H1 (cell line): ENCODE results near the gene RGS4. TPM values are rescaled to one million over a fixed set of nuclear protein-coding genes. Genes with fewer than 3 reads are reported as not detected.

Experiments used
- CTCF ChIA-PET: fragments of 300-600 bp; sonication (Branson Sonifier 250); formaldehyde crosslinking; loops from one replicate; lab custom pipeline; 2021; ENCODE audit not compliant: partially characterized antibody; lab: Charles Lee
- POLR2A ChIA-PET: fragments of 300-600 bp; sonication (Branson Sonifier 250); formaldehyde crosslinking; loops from one replicate; lab custom pipeline; 2021; ENCODE audit warnings: inconsistent platforms; ENCODE audit not compliant: partially characterized antibody; lab: Charles Lee
- DNase-seq, 2 experiments: peaks; one replicate each; pipeline versions ENCODE4 v3.0.0 to v3.0.0-alpha.2; 2010 to 2022; ENCODE audit warnings: low spot score in 2 of 2, low read depth in 1 of 2, mixed read lengths in 1 of 2
- FAIRE-seq: peaks from 2 replicates; lab custom pipeline; 2011; peaks lifted over from hg19 to GRCh38; lab: Jason Lieb, UNC
- H2AFZ ChIP-seq: 2 replicates; pipeline ENCODE4 v1.8.1; 2012; ENCODE audit warnings: low read length, inconsistent platforms
- H2AK5ac ChIP-seq: 2 replicates; pipeline ENCODE4 v1.6.1; 2013; ENCODE audit warnings: low read depth, low read length
- H2BK120ac ChIP-seq: replicated peaks from 2 replicates; pipeline ENCODE3; 2013; ENCODE audit warnings: low read depth, low read length, inconsistent platforms
- H2BK12ac ChIP-seq: 2 replicates; pipeline ENCODE4 v1.6.1; 2013; ENCODE audit warnings: low read depth, low read length
- H2BK15ac ChIP-seq: 2 replicates; pipeline ENCODE4 v1.6.1; 2013; ENCODE audit warnings: low read length
- H2BK20ac ChIP-seq: 2 replicates; pipeline ENCODE4 v1.6.1; 2013; ENCODE audit warnings: low read length
- H2BK5ac ChIP-seq: 2 replicates; pipeline ENCODE4 v1.6.1; 2013; ENCODE audit warnings: low read depth, low read length
- H3K14ac ChIP-seq: 2 replicates; pipeline ENCODE4 v1.6.1; 2013; ENCODE audit warnings: inconsistent platforms; ENCODE audit not compliant: insufficient read length
- H3K18ac ChIP-seq: 2 replicates; pipeline ENCODE4 v1.6.1; 2013; ENCODE audit warnings: low read length; ENCODE audit errors: extremely low read depth
- H3K23ac ChIP-seq: 2 replicates; pipeline ENCODE4 v1.6.1; 2013; ENCODE audit warnings: inconsistent platforms; ENCODE audit not compliant: insufficient read length
- H3K23me2 ChIP-seq: 2 replicates; pipeline ENCODE4 v1.6.1; 2013; ENCODE audit warnings: low read depth, low read length
- H3K27ac ChIP-seq: 2 replicates; pipeline ENCODE4 v1.6.1; 2011; ENCODE audit warnings: low read depth, low read length, inconsistent platforms
- H3K27me3 ChIP-seq, 4 experiments: replicated peaks in 1 of 4; 1 replicate in 1 of 4; 2 replicates in 3 of 4; pipeline versions ENCODE4 v1.6.1 to v1.8.1; 2011 to 2013; ENCODE audit warnings: low read length in 3 of 4, mild to moderate bottlenecking in 3 of 4, inconsistent platforms in 2 of 4, mixed read lengths in 2 of 4, moderate library complexity in 1 of 4; ENCODE audit not compliant: control insufficient read depth in 3 of 4, insufficient read depth in 3 of 4; ENCODE audit errors: extremely low read depth in 1 of 4
- H3K36me3 ChIP-seq, 4 experiments: 2 replicates each; pipeline versions ENCODE4 v1.6.1 to v1.8.1; 2011 to 2013; ENCODE audit warnings: mild to moderate bottlenecking in 4 of 4, low read length in 3 of 4, moderate library complexity in 2 of 4, control low read depth in 1 of 4, inconsistent platforms in 1 of 4; ENCODE audit not compliant: insufficient read depth in 4 of 4, control insufficient read depth in 2 of 4
- H3K4ac ChIP-seq: replicated peaks from 2 replicates; pipeline ENCODE3; 2013; ENCODE audit warnings: low read length, low read depth, mixed read lengths, inconsistent platforms; ENCODE audit not compliant: insufficient read length
- H3K4me1 ChIP-seq, 4 experiments: replicated peaks in 1 of 4; 1 replicate in 1 of 4; 2 replicates in 3 of 4; pipeline versions ENCODE4 v1.6.1 to v1.8.1; 2011 to 2013; ENCODE audit warnings: low read length in 3 of 4, inconsistent platforms in 2 of 4, mixed read lengths in 1 of 4; ENCODE audit not compliant: insufficient read depth in 4 of 4, control insufficient read depth in 3 of 4
- H3K4me2 ChIP-seq, 2 experiments: 2 replicates each; pipeline versions ENCODE4 v1.6.1 to v1.8.1; 2011 to 2013; ENCODE audit warnings: low read depth in 2 of 2, low read length in 2 of 2, control low read depth in 1 of 2, inconsistent platforms in 1 of 2, mild to moderate bottlenecking in 1 of 2; ENCODE audit not compliant: insufficient read depth in 1 of 2
- H3K4me3 ChIP-seq, 4 experiments: fragments of 200-600, 300-600 bp in 1 of 4; sonication (generic), shearing (Covaris generic), sonication (Bioruptor Twin) in 1 of 4; 2 replicates each; pipeline versions ENCODE4 v1.5.1 to v1.8.1; 2011 to 2016; ENCODE audit warnings: low read length in 4 of 4, low read depth in 3 of 4, control low read depth in 2 of 4, inconsistent platforms in 2 of 4, mild to moderate bottlenecking in 2 of 4, mixed read lengths in 1 of 4, moderate library complexity in 1 of 4; ENCODE audit not compliant: insufficient read depth in 2 of 4; ENCODE audit errors: extremely low read depth in 1 of 4
- H3K56ac ChIP-seq: replicated peaks from 2 replicates; pipeline ENCODE3; 2013; ENCODE audit warnings: low read depth, mild to moderate bottlenecking, mixed read lengths, low read length, inconsistent platforms; ENCODE audit not compliant: insufficient read length
- H3K79me1 ChIP-seq: 2 replicates; pipeline ENCODE4 v1.6.1; 2013; ENCODE audit warnings: low read depth, low read length, control low read depth
- H3K79me2 ChIP-seq, 2 experiments: 2 replicates each; pipeline versions ENCODE4 v1.6.1 to v1.8.1; 2012 to 2013; ENCODE audit warnings: low read length in 2 of 2, mild to moderate bottlenecking in 2 of 2, inconsistent platforms in 1 of 2; ENCODE audit not compliant: insufficient read depth in 2 of 2, control insufficient read depth in 1 of 2
- H3K9ac ChIP-seq, 4 experiments: replicated peaks in 1 of 4; 1 replicate in 1 of 4; 2 replicates in 3 of 4; pipeline versions ENCODE4 v1.6.1 to v1.8.1; 2011 to 2013; ENCODE audit warnings: low read depth in 3 of 4, low read length in 3 of 4, control low read depth in 2 of 4, mild to moderate bottlenecking in 2 of 4, moderate library complexity in 2 of 4, inconsistent platforms in 1 of 4; ENCODE audit errors: extremely low read depth in 1 of 4
- H3K9me3 ChIP-seq, 2 experiments: 2 replicates each; pipeline versions ENCODE4 v1.6.1 to v1.8.1; 2012 to 2013; ENCODE audit warnings: mild to moderate bottlenecking in 2 of 2, moderate library complexity in 2 of 2, control low read depth in 1 of 2, inconsistent platforms in 1 of 2, low read depth in 1 of 2, low read length in 1 of 2, mixed read lengths in 1 of 2; ENCODE audit not compliant: insufficient read depth in 2 of 2
- H4K20me1 ChIP-seq, 2 experiments: replicated peaks in 1 of 2; 2 replicates each; pipeline versions ENCODE3 to v1.8.1; 2011 to 2013; ENCODE audit warnings: inconsistent platforms in 2 of 2, low read length in 2 of 2, mild to moderate bottlenecking in 1 of 2; ENCODE audit not compliant: insufficient read depth in 2 of 2, control insufficient read depth in 1 of 2
- H4K5ac ChIP-seq: 2 replicates; pipeline ENCODE4 v1.6.1; 2013; ENCODE audit warnings: low read length, low read depth, mixed read lengths, inconsistent platforms; ENCODE audit not compliant: insufficient read length
- H4K8ac ChIP-seq: 2 replicates; pipeline ENCODE4 v1.8.0; 2013; ENCODE audit warnings: mild to moderate bottlenecking, moderate library complexity, low read length, inconsistent platforms; ENCODE audit not compliant: insufficient read depth; ENCODE audit errors: extremely low read depth
- H4K91ac ChIP-seq: replicated peaks from 2 replicates; pipeline ENCODE3; 2013; ENCODE audit warnings: low read length, mixed read lengths, inconsistent platforms; ENCODE audit not compliant: insufficient read length
- BACH1 ChIP-seq: IDR thresholded peaks from 2 replicates; pipeline ENCODE4 v1.6.1; 2012; ENCODE audit warnings: low read length, improper control_type of control experiment
- CBX8 ChIP-seq: fragments of 300-800, 300-1000 bp; sonication (generic); IDR thresholded peaks from 2 replicates; pipeline ENCODE4 v1.7.1; 2016; ENCODE audit warnings: low read depth, low read length, borderline replicate concordance
- CHD1 ChIP-seq: IDR thresholded peaks from 2 replicates; pipeline ENCODE4 v1.6.1; 2012; ENCODE audit warnings: low read depth, low read length, improper control_type of control experiment
- CREB1 ChIP-seq: IDR thresholded peaks from 2 replicates; pipeline ENCODE4 v1.6.1; 2012; ENCODE audit warnings: inconsistent platforms
- CTBP2 ChIP-seq: IDR thresholded peaks from 2 replicates; pipeline ENCODE4 v1.7.0; 2011; ENCODE audit warnings: borderline replicate concordance, mild to moderate bottlenecking, moderate library complexity, mixed read lengths, low read length; ENCODE audit not compliant: insufficient read depth, insufficient read length
- CTCF ChIP-seq, 3 experiments: IDR thresholded peaks; 1 replicate in 2 of 3; 2 replicates in 1 of 3; pipeline versions ENCODE4 v1.5.1 to v1.6.1; 2011; ENCODE audit warnings: low read length in 3 of 3, mild to moderate bottlenecking in 3 of 3, inconsistent platforms in 2 of 3, low read depth in 1 of 3, moderate library complexity in 1 of 3; ENCODE audit not compliant: insufficient read depth in 1 of 3; ENCODE audit errors: control extremely low read depth in 1 of 3
- EZH2 ChIP-seq: fragments of 200-600 bp; sonication (generic); IDR thresholded peaks from 2 replicates; pipeline ENCODE4 v1.7.1; 2012; ENCODE audit warnings: low read depth, mild to moderate bottlenecking, moderate library complexity, low read length, inconsistent platforms; ENCODE audit not compliant: severe bottlenecking
- GTF2F1 ChIP-seq: IDR thresholded peaks from 2 replicates; pipeline ENCODE4 v1.6.1; 2012; ENCODE audit warnings: low read depth, low read length, improper control_type of control experiment, borderline replicate concordance
- JUND ChIP-seq: IDR thresholded peaks from 2 replicates; pipeline ENCODE4 v1.6.1; 2011; ENCODE audit warnings: mild to moderate bottlenecking, improper control_type of control experiment, low read length
- NRF1 ChIP-seq: IDR thresholded peaks from 2 replicates; pipeline ENCODE4 v1.6.1; 2011; ENCODE audit warnings: mild to moderate bottlenecking, low read depth, low read length, improper control_type of control experiment
- POLR2A ChIP-seq, 2 experiments: IDR thresholded peaks; 1 replicate in 1 of 2; 2 replicates in 1 of 2; pipeline ENCODE4 v1.6.1; 2011; ENCODE audit warnings: low read depth in 2 of 2, low read length in 2 of 2, mild to moderate bottlenecking in 2 of 2; ENCODE audit errors: control extremely low read depth in 1 of 2
- SP2 ChIP-seq: IDR thresholded peaks from 2 replicates; pipeline ENCODE4 v1.6.1; 2012; ENCODE audit warnings: mild to moderate bottlenecking, low read length, inconsistent platforms
- SUZ12 ChIP-seq: fragments of 200-600 bp; sonication (generic); IDR thresholded peaks from 2 replicates; pipeline ENCODE4 v1.6.1; 2012; ENCODE audit warnings: mild to moderate bottlenecking, inconsistent platforms, low read length, moderate library complexity, mixed read lengths
- WGBS, 2 experiments: shearing (Covaris generic) in 1 of 2; methylation state at CpG; one replicate each; pipeline versions ENCODE4 v1.1.6 to v1.1.7; 2013 to 2015; ENCODE audit warnings: low lambda C conversion rate in 2 of 2, mixed read lengths in 2 of 2, inconsistent platforms in 1 of 2, low coverage in 1 of 2, missing lambda C conversion rate in 1 of 2; ENCODE audit not compliant: insufficient replicate concordance in 2 of 2, insufficient coverage in 1 of 2, insufficient read length in 1 of 2; ENCODE audit errors: extremely low coverage in 1 of 2, missing lambda C conversion rate in 1 of 2; 5-methylcytosine and 5-hydroxymethylcytosine counted together
- polyA plus RNA-seq, 7 experiments: library from polyadenylated mRNA; depleted of rRNA in 3 of 7; stranded (reverse) in 5 of 7; unstranded in 2 of 7; fragments of >200 nt in 5 of 7; fragments of 200-250 nt in 2 of 7; gene quantifications; 1 replicate in 5 of 7; 2 replicates in 1 of 7; 4 replicates in 1 of 7; pipeline versions ENCODE4 v1.2.1 to v1.2.3, GENCODE V29; 2011 to 2013; ENCODE audit warnings: missing spikeins in 2 of 7, mixed read lengths in 2 of 7
- total RNA-seq: library from RNA; stranded (reverse); fragmentation: NEBNext Ultra II Directional; extraction: Animal tissue kit (Norgen Biotek cat#: 25700); gene quantifications from 2 replicates; pipeline ENCODE4 v1.2.1, GENCODE V29; 2021

The RGS4 gene
- total and polyA plus RNA-seq, 2 of the 8 experiments (the other 6 are each of a cell fraction or from before 2014, with no cell fraction given), result 0.26 to 0.74 TPM

GRCh38 chr1:163083690-163084089 lies 14.5 kb downstream of the RGS4 start:
- Histone ChIP-seq H3K14ac (no peak overlapping the region), H2AFZ (no peak overlapping the region), H3K36me3 (no peaks in the 10 kb centered on the region), H2AK5ac (no peak overlapping the region), H3K9me3 (no peaks in the 10 kb centered on the region), H4K20me1 (no peaks in the 10 kb centered on the region), H2BK15ac (no peak overlapping the region), H3K23me2 (no peaks in the 10 kb centered on the region), H3K56ac (no peak overlapping the region), H4K91ac (no peak overlapping the region), H2BK120ac (no peak overlapping the region), H3K9ac (no peak overlapping the region), H3K4me1 (no peaks in the 10 kb centered on the region), H2BK20ac (no peak overlapping the region), H3K4me3 (no peak overlapping the region), H3K23ac (no peak overlapping the region), H3K27me3 (no peaks in the 10 kb centered on the region), H3K79me2 (no peaks in the 10 kb centered on the region), H3K4me2 (no peak overlapping the region), H2BK5ac (no peak overlapping the region), H3K4ac (no peak overlapping the region), H3K27ac (no peak overlapping the region), H4K5ac (no peak overlapping the region), H3K18ac (no peak overlapping the region), H2BK12ac (no peak overlapping the region), H4K8ac (no peak overlapping the region), H3K79me1 (no peaks in the 10 kb centered on the region)
- DNase-seq, result no peak
- 82% methylated on average over 1 of the region's 1 CpG; no CpG with 5 or more reads in 1 of the 2 experiments for WGBS, 2 experiments
- no peak for FAIRE-seq
- ChIA-PET CTCF (interaction anchor here (1.1 to 2.8 kb wide), 2 partner anchors 12 to 15 kb away, joined by 3 to 12 read pairs; partner anchors contain the start of gene RGS4), POLR2A (no interaction called here)
- TF ChIP-seq POLR2A (IDR thresholded peaks at IDR 0.05; ENCODE audit: control extremely low read depth in 1 of 2, low read depth in 2 of 2, low read length in 2 of 2), result no peak
- TF ChIP-seq JUND, result no peak
- no peak for TF ChIP-seq GTF2F1
- no peak for TF ChIP-seq SUZ12
- no peak for TF ChIP-seq CTCF (IDR thresholded peaks at IDR 0.05; ENCODE audit: control extremely low read depth in 1 of 3, insufficient read depth in 1 of 3, low read depth in 1 of 3, low read length in 3 of 3)
- no peak for TF ChIP-seq BACH1
- TF ChIP-seq EZH2, result no peak
- TF ChIP-seq CBX8, result no peak
- no peak for TF ChIP-seq CTBP2
- TF ChIP-seq NRF1, result no peak
- TF ChIP-seq CREB1, result no peak
- TF ChIP-seq SP2, result no peak
- no peak for TF ChIP-seq CHD1
